Measurements from ENCODE around the gene PKD2L1. TPM values are rescaled to one million over a fixed set of nuclear protein-coding genes. Genes with fewer than 3 reads are reported as not detected.

Gene PKD2L1
- total and polyA plus RNA-seq, 9 of the 15 experiments (the other 6 are each of a cell fraction or from before 2014, with no cell fraction given): not detected

DNA sequence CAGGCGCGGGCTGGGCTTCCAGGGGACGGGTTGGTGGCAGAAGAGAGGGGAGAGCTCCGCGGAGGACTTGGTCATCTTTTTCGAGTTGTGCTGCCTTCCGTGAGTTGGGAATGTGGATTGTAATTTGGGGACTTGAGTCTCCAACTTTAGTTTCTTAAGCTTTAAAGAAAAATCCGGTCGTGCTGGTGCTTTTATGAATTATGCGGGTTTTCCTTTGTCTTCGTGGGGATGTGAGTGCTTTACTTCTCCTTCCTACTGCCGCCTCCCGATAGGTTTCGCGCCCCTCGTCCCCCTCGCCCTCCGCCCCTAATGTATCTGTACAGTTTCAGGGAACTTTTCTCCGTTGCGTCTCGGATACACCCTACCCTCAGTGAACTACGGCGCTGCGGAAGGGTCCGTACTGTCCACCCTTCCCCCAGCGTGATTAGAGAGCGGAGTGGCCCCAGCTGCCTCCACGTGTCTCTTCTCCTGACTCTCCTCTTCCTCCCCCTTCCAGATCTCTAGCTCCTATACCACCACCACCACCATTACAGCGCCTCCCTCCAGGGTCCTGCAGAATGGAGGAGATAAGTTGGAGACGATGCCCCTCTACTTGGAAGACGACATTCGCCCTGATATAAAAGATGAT, 17.7 kb upstream of the PKD2L1 start (continued):
- peak in 1 of 2 experiments; percentile 83; a peak in 1 of 4 replicates for TF ChIP-seq SIN3A (IDR thresholded peaks at IDR 0.05; ENCODE audit: borderline replicate concordance in 2 of 2, control insufficient read depth in 1 of 2, low read depth in 2 of 2, low read length in 2 of 2)

DNA sequence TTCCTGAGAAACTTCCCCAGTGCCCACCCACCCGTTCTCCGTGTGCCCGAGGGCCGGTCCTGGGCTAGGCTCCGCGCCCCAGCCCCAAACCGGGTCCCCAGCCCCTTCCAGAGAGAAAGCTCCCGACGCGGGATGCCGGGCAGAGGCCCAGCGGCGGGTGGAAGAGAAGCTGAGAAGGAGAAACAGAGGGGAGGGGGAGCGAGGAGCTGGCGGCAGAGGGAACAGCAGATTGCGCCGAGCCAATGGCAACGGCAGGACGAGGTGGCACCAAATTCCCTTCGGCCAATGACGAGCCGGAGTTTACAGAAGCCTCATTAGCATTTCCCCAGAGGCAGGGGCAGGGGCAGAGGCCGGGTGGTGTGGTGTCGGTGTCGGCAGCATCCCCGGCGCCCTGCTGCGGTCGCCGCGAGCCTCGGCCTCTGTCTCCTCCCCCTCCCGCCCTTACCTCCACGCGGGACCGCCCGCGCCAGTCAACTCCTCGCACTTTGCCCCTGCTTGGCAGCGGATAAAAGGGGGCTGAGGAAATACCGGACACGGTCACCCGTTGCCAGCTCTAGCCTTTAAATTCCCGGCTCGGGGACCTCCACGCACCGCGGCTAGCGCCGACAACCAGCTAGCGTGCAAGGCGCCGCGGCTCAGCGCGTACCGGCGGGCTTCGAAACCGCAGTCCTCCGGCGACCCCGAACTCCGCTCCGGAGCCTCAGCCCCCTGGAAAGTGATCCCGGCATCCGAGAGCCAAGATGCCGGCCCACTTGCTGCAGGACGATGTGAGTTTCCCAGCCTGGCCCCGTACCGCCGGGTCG, 16.9 kb upstream of the PKD2L1 start, which contains the start of gene SCD:
TSS of gene SCD (plus strand) at position 469 of the 803 bp plus-strand sequence. CDS start at position 741, 272 bp downstream.
- peak; percentile 94 for ATAC-seq
- H4K20me1 ChIP-seq (replicated peaks; ENCODE audit: control insufficient read depth, insufficient read depth, low read length): peaks cover 33% of the 10 kb centered on the region
- H3K36me3 ChIP-seq (ENCODE audit: control insufficient read depth, insufficient read depth, low read length): peaks cover 44% of the 10 kb centered on the region
- no peaks in the 10 kb centered on the region for H3K9me1 ChIP-seq (ENCODE audit: control insufficient read depth, insufficient read depth, low read length)
- peak within 1 kb of the TSS; percentile 96 for H3K4me2 ChIP-seq (ENCODE audit: insufficient read depth, low read length)
- FAIRE-seq: peak; percentile 87
- BruUV-seq (replicated peaks): no TSS peak
- H2AFZ ChIP-seq (ENCODE audit: low read depth, low read length): no peak within 1 kb of the TSS; the same call in 1 of the 2 replicates
- CTCF ChIA-PET (ENCODE audit: low intra/inter-chr PET ratio): no interaction called here
- intact Hi-C loops (cut with micrococcal nuclease): loop anchor here (1.0 to 10.0 kb wide), 2 partner anchors 26 to 528 kb away; no protein-coding TSS in a partner anchor
- in situ Hi-C loops (cut with MboI): loop anchor here (25.0 kb wide), 1 partner anchor 540 kb away; no protein-coding TSS in a partner anchor
- peak within 1 kb of the TSS; percentile 84 to 97 for H3K9ac ChIP-seq (ENCODE audit: insufficient read depth in 1 of 2, low read depth in 2 of 2, low read length in 2 of 2)
- H3K4me3 ChIP-seq: peak within 1 kb of the TSS; percentile 93
- DNase-seq (ENCODE audit: extremely low read depth in 1 of 4, low spot score in 3 of 4): peak; percentile 83 to 94 (median 88)
- POLR2A ChIA-PET: interaction anchor here (0.6 to 4.2 kb wide), 12 partner anchors 8 to 85 kb away, joined by 3 to 19 read pairs (median 4); no protein-coding TSS in a partner anchor
- peaks cover 23 to 37% of the 10 kb centered on the region in 2 experiments; a peak in 4 of 5 replicates for H3K4me1 ChIP-seq (replicated peaks in 1 of 2; ENCODE audit: control insufficient read depth in 2 of 2, insufficient read depth in 2 of 2, low read length in 2 of 2)
- peak within 1 kb of the TSS; percentile 82 for H3K27ac ChIP-seq (ENCODE audit: extremely low read depth, low read depth, low read length)
- H3K79me2 ChIP-seq (ENCODE audit: control insufficient read depth, insufficient read depth, low read length): peaks cover 67% of the 10 kb centered on the region
- H3K27me3 ChIP-seq (ENCODE audit: control insufficient read depth in 2 of 2, insufficient read depth in 2 of 2, low read length in 2 of 2): no peaks in the 10 kb centered on the region
- H3K9me3 ChIP-seq (replicated peaks; ENCODE audit: control insufficient read depth, insufficient read depth, low read depth, low read length): no peaks in the 10 kb centered on the region
- WGBS (ENCODE audit: insufficient coverage, low coverage, missing lambda C conversion rate): under 1% methylated on average over 20 of the region's 73 CpGs
- TF ChIP-seq TBP (optimal IDR thresholded peaks at IDR 0.05; ENCODE audit: low read depth, low read length) (peak; percentile 76), POLR2B (IDR thresholded peaks at IDR 0.05; ENCODE audit: low read depth, partially characterized antibody) (peak; percentile 69), HDAC1 (IDR thresholded peaks at IDR 0.05) (peak in 1 of 2 experiments; percentile 31; a peak in 1 of 4 replicates), PYGO2 (tag; IDR thresholded peaks at IDR 0.05) (no peak), SUPT5H (IDR thresholded peaks at IDR 0.05) (peak; percentile 75), HMGN3 (IDR thresholded peaks at IDR 0.05; ENCODE audit: borderline replicate concordance, extremely low read depth, insufficient read length, low read depth, low read length) (peak; percentile 35), POLR2AphosphoS2 (IDR thresholded peaks at IDR 0.05; ENCODE audit: low read length) (0 out of 2 replicates have a peak, but pooled peaks have one; percentile 12), ATF7 (IDR thresholded peaks at IDR 0.05) (no peak), ARID4B (CRISPR knock-in tag; IDR thresholded peaks at IDR 0.05) (peak; percentile 66), TEAD1 (CRISPR knock-in tag; IDR thresholded peaks at IDR 0.05) (0 out of 4 replicates have a peak, but pooled peaks of 1 of the 2 experiments have one; percentile 18), WHSC1 (IDR thresholded peaks at IDR 0.05; ENCODE audit: low read length) (no peak), SAFB (IDR thresholded peaks at IDR 0.05; ENCODE audit: borderline replicate concordance, low read depth, low read length) (peak; percentile 70; the same call in 1 of the 2 replicates)
